DMS153 (cell line): ENCODE measurements around the gene THADA.

ENCODE experiments used
- DNase-seq: peaks from one replicate; lab custom pipeline; 2025; lab: John Stamatoyannopoulos, UW

The THADA gene

GRCh38 chr2:43223521-43224001 lies 372.3 kb downstream of the THADA start:
- DNase-seq: no peak

DNA sequence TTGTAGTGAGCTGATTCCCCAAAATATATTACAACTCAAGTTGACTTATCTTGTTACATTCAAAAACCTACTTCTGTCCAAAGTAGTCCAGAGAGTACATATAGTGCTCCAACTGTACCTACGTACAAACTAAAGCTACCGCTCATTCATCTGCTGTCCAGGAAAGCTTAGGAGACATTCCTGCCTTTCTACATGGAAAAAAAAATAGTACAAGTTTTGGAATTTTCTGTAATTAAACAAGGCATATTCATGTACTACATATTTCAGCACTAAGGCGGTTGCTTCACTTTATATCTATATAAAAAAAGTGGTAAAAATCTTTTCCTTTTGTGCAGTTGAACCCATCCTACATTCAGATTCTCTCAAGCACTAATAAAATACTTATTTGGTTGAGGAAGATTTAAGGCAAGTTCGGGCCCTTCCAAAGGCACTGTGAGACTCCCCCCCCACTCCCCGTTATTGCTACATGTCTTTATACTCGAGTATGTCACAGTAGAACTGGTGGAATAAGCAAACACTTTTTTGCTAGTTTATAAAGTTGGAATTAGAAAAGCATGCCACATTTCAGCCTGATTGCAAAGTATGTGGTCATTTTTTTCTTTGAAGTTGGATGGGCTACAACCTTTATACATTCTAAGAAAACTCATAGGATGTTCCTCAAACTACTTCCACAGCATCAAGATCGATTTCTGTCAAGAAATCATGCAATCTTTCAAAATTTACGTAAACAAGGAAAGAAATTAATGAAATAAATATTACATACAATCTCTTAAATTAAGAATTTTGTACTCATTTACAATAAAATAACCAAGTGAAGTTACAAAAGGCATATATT lies 373.1 kb downstream of the THADA start:
- DNase-seq: no peak

DNA sequence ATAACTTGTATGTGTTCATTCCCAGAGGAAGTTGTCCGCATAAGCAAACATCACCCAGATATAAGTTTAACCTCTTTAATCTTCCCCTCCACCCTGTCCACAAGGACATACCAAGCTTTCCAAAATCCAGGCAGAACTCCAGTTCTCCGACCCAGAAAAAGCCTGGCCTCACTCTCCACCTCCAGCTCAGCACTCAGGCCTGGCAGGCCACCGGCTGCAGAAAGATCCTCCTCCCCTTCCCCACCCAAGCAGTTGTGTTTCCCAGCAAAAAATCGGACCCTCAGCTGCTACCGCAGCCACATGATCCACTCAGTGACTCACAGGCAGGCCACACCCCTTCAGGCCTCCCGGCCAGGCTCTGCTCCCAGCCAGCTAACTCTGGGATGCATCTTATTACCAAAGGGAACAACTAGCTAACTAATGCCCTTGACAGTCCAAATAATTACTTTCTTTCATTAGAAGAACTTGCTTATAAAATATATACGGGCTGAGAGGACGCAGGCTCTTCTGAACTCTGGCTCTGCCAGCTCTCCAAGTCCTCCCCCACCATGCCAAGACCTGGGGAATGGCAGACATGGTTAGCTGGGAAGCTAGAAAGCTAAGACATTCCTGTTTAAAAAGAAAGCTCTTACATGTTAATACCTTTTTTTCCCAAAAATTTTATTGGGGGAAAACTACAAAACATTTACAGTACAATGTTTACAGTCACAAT lies 373.9 kb downstream of the THADA start:
- no peak for DNase-seq

DNA sequence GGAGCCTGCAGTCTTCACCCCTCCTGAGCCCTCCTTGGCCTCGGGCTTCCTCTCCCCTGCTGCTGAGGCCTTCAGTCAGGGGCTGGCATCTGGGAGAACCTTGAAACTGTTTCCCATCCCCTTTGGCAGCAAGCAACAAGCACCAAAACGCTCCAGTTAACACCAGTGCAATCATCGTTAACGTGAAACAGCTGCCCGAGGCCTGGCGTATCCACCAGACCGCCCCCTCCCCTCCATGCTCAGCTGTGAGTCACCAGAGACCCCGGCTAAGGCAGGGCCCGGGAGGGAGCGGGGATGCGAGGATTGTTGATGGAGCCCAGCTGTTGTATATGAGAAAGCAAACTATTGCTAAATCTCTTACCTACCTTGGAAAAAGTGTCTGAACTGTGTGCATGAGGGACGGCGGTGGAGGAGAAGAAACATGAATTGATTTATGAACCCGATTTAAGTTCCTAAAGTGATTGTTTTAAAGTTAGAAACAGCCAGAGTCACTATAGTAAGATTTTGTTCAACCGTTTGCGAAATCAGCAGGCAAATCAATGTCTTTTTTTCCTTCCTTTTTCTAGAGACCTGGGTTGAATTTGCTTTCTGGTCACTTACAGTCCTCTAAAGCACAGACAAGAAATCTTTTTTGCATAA lies 374.6 kb downstream of the THADA start:
- no peak for DNase-seq

DNA sequence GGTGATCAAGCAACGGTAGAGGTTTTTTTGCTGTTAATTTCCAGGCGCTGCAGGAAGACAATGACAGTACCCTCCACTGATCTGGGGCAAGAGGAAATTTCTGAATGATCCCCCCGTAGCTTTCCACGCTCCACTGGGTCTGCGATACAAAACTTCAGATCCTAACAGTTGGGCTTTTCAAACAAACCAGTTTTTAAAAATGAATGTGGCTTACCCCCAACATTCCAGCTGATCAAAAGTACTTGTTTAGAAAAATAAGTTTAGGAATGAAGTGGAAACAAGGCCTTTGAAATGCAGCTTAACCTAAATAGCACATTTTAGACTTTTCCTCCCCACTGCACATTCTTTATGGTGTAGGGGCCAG lies 375.1 kb downstream of the THADA start:
- DNase-seq: no peak

DNA sequence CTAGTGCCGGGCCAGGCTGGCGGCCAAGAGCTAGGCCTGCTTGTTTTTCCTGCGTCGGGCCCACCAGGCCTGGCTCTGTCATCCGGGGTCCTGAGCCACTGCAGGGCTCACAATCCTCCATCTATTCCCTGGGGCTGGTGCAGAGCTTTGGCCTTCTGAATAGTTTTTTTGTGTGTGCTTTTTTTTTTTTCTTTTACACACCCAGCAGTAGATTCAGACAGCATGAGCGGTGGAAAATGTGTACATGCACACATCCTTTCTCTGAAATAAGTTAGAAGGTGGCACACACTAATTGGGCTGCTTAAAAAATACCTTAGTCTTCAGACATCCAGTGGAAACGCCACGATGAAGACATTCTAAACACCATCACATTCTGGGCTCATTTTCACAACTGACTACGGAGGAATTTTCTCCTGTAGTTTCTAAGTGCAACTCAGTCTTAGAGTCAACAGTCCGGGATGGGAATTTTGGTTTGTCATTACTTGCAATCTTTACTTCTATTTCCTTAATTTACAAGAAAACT lies 375.5 kb downstream of the THADA start:
- no peak for DNase-seq

DNA sequence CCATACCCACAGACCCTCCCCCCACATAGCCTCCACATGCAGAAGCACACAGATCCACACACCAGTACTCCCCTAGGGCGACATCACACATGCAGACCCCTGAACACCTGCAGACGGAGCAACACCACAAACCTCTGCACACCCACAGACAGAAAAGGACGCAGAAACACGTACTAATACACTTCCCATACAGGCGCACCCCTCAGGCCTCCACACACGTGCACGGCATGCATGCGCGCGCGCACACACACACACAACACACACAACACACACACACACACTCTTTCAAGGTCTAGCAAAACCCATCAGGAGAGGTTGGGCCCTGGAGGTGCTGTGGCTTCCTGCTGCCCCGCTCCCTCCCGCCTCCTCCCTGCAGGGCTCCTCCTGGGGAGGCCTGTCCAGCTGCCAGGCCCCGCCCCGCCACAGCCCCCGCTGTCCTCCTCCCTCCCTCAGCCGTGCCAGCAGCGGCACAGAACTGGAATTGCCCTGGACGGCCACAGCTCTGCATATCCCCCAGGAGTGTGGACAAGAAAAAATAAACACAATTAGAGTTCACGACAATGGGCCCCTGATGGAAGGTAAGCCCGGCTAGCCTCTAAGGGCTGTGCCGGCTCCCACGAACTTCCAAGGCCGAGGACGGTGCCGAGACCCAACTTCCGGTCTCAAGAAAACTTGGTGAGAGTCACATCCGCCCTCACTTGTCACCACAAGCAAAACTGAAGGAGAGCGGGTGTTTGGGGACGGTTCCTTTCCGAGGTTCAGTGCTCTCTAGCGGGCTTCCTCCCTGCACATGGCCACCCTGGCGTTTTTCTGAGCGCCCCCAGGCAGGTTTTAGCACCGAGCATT lies 376.2 kb downstream of the THADA start:
- DNase-seq: peak; percentile 32

- DNase-seq: peak; percentile 34
Observed at GRCh38 chr2:43218702-43219382, 377.0 kb downstream of the THADA start.

- DNase-seq: no peak
Observed at GRCh38 chr2:43218155-43218701, 377.6 kb downstream of the THADA start.

GRCh38 chr2:43217228-43218154 lies 378.3 kb downstream of the THADA start:
- DNase-seq: no peak

DNA sequence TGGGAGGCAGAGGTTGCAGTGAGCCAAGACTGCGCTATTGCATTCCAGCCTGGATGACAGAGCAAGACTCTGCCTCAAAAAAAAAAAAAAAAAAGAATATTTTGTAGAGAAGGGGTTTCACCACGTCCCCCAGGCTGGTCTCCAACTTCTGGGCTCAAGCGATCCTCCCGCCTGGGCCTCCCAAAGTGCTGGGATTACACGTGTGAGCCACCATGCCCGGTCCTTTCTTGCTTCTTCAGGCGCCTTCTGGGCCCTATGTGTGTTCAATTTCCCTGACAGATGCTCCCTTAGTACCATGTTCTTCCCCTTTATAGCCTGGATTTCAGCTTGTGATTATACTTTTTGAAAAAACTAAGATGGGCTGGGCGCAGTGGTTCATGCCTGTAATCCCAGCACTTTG lies 379.2 kb downstream of the THADA start:
- no peak for DNase-seq

- no peak for DNase-seq
Observed at GRCh38 chr2:43215673-43216255, 380.1 kb downstream of the THADA start.

DNA sequence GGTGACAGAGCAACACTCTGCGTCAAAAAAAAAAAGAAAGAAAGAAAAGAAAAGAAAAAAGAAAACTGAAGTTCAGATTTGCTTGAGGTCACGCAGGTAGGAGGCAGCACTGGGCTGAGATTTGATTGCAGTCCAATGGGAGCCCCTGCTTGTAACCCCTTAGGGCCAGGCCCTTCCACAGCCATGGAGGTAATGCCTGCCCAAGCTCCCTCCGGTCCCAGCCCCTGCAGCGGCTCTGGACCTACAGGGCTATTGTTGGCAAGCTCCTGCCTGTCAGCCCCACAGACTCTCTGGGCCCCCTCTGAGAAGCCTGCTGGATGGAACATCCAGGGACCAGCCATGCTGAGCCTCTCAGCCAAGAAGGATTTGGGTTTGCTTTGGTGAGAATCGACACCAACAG lies 381.6 kb downstream of the THADA start:
- no peak for DNase-seq

- no peak for DNase-seq
Observed at GRCh38 chr2:43212931-43213330, 382.9 kb downstream of the THADA start.

DNA sequence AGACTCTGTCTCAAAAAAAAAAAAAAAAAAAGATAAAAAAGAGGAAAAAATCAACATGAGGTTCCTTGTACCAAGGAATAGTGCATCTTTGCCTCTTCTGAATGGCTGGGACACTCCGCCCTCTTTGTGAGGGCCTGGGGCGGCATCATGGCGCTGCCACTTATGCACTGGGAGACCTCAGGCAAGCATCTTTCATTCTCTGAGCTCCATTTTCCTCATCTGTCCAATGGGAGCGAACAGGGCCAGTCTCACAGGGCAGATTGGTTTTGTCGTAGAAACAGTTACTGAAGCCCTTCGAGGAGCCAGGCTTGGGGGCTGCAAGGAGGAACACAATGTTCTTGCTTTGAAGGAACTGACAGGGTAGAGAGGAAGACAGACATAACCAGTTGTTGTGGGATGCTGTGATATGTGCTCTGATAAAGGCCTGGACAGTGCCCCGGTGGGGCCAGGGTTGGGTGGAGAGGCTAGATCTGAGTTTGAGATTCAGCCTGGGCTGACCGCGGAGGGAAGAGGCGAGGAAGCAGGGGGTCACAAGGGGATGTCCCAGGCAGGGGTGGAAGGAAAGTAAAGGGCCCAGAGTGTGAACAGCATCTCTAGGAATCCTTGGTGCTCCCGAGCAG lies 383.5 kb downstream of the THADA start:
- DNase-seq: no peak

GRCh38 chr2:43210467-43211303 lies 385.2 kb downstream of the THADA start:
- DNase-seq: no peak

DNA sequence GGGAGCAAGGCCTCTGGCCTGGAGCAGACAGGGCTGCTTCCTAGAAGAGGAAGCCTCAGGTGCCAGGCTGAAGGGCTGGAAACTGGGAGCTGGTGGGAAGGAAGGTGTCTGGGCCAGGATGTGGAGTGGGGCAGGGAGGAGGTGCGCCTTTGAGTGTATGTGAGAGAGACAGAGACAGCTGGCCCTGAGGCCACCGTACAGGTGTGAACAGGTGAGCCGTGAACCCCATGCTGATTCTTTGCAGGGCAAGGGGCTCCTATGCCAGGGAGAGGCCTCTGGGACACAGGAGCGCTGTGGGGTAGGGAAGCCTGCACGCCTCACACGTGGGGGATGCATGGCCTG lies 385.7 kb downstream of the THADA start:
- DNase-seq: no peak

- DNase-seq: no peak
Observed at GRCh38 chr2:43209204-43209717, 386.6 kb downstream of the THADA start.
